Suppressor macrophage (primary cell): ENCODE measurements around the gene RANBP3L.
"Not testable (repeated sequence)": the region's sequence is repeated elsewhere in the genome, so short reads cannot be mapped to it uniquely, and the experiment has no call there.

Experiments used
- DNase-seq, 4 experiments: peaks; one replicate each; pipeline ENCODE4 v3.0.0-alpha.2; 2020 to 2022
- total RNA-seq, 17 experiments: gene quantifications; one replicate each; lab custom pipeline; 2026; ENCODE audit warnings: mixed read lengths in 6 of 17, inconsistent platforms in 3 of 17; lab: John Stamatoyannopoulos, UW

The RANBP3L gene
- 0 to 36.5 (median 1.8) reads per million in 17 experiments for total RNA-seq

GRCh38 chr5:36301858-36302603 is at the start of gene RANBP3L:
Gene RANBP3L, minus strand, starts transcription at chr5:36301902. Its CDS starts 486 bp downstream, at chr5:36301416.
- peak; percentile 7 to 28 (median 22) for DNase-seq

GRCh38 chr5:36346896-36347690 is 45.4 kb upstream of the RANBP3L start:
- no peak for DNase-seq

- no peak for DNase-seq
Measured at GRCh38 chr5:36344899-36345298, 43.2 kb upstream of the RANBP3L start.

- not testable (repeated sequence) for DNase-seq
Measured at GRCh38 chr5:36341720-36342119, 40.0 kb upstream of the RANBP3L start.

- DNase-seq: no peak
Measured at GRCh38 chr5:36337597-36337996, 35.9 kb upstream of the RANBP3L start.

- DNase-seq: no peak
Measured at GRCh38 chr5:36334315-36334714, 32.6 kb upstream of the RANBP3L start.

- not testable (repeated sequence) for DNase-seq
Measured at GRCh38 chr5:36332720-36333119, 31.0 kb upstream of the RANBP3L start.

- DNase-seq: no peak
Measured at GRCh38 chr5:36325196-36325595, 23.5 kb upstream of the RANBP3L start.

- peak in 1 of 4 experiments; percentile 6 for DNase-seq
Measured at GRCh38 chr5:36323926-36324781, 22.5 kb upstream of the RANBP3L start.

- no peak for DNase-seq
Measured at GRCh38 chr5:36312953-36313672, 11.4 kb upstream of the RANBP3L start.

- no peak for DNase-seq
Measured at GRCh38 chr5:36311956-36312355, 10.3 kb upstream of the RANBP3L start.

GRCh38 chr5:36310138-36310537 is 8.4 kb upstream of the RANBP3L start:
- DNase-seq: no peak

- DNase-seq: peak; percentile 32 to 71 (median 62)
Measured at GRCh38 chr5:36305571-36306326, 4.0 kb upstream of the RANBP3L start.

GRCh38 chr5:36304095-36304805 is 2.5 kb upstream of the RANBP3L start:
- peak; percentile 21 to 54 (median 48) for DNase-seq

GRCh38 chr5:36300927-36301540 is 668 bp downstream of the RANBP3L start:
- DNase-seq: no peak

- no peak for DNase-seq
Measured at GRCh38 chr5:36300191-36300926, 1.3 kb downstream of the RANBP3L start.

- peak in 2 of 4 experiments; percentile 10 to 18 for DNase-seq
Measured at GRCh38 chr5:36298552-36298951, 3.1 kb downstream of the RANBP3L start.

GRCh38 chr5:36297653-36298052 is 4.0 kb downstream of the RANBP3L start:
- no peak for DNase-seq
